HEK293T (cell line): Measurements from ENCODE around the gene PAX7.

ENCODE experiments used
- BHLHE40 ChIP-seq: fragments of 450-650 bp; IDR thresholded peaks from 2 replicates; pipeline ENCODE4 v1.6.1; 2016; ENCODE audit warnings: mild to moderate bottlenecking, moderate library complexity, borderline replicate concordance
- SP1 ChIP-seq: fragments of 450-650 bp; IDR thresholded peaks from 2 replicates; pipeline ENCODE4 v1.6.1; 2017
- SUZ12 ChIP-seq: fragments of 450-650 bp; IDR thresholded peaks from 2 replicates; pipeline ENCODE4 v1.6.1; 2016; ENCODE audit warnings: mild to moderate bottlenecking

DNA sequence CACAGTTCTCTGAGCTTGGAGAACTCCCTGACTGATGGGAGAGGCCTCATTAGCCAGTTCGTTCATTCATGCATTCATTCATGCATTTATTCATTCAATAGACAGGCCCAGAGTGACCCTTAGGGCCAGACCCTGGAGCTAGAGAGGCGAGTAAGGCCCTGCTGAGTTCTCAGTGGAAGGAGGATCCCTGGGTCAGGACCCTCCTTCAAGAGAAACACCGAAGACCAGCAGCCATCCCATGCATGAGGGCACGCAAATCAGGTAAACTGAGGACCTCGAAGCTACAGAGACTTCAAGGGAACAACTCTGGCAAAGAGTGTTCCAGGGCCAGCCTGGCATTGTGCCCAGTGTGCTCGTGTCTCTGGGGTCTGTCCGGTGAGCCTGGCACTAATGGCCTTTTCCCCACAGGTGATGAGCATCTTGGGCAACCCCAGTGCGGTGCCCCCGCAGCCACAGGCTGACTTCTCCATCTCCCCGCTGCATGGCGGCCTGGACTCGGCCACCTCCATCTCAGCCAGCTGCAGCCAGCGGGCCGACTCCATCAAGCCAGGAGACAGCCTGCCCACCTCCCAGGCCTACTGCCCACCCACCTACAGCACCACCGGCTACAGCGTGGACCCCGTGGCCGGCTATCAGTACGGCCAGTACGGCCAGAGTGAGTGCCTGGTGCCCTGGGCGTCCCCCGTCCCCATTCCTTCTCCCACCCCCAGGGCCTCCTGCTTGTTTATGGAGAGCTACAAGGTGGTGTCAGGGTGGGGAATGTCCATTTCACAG is 104.8 kb downstream of the PAX7 start:
- TF ChIP-seq SP1: no peak
- TF ChIP-seq BHLHE40: no peak
- TF ChIP-seq SUZ12: no peak
